HG03469 (cell line): ENCODE data around the gene PIGC.

Source experiments
- ATAC-seq: cut with Tn5 transposase; IDR thresholded peaks from one replicate; pipeline ENCODE4 v1.9.1; 2021; ENCODE audit warnings: mild to moderate bottlenecking, moderate library complexity, moderate number of reproducible peaks; ENCODE audit not compliant: unreplicated experiment

Gene PIGC

DNA sequence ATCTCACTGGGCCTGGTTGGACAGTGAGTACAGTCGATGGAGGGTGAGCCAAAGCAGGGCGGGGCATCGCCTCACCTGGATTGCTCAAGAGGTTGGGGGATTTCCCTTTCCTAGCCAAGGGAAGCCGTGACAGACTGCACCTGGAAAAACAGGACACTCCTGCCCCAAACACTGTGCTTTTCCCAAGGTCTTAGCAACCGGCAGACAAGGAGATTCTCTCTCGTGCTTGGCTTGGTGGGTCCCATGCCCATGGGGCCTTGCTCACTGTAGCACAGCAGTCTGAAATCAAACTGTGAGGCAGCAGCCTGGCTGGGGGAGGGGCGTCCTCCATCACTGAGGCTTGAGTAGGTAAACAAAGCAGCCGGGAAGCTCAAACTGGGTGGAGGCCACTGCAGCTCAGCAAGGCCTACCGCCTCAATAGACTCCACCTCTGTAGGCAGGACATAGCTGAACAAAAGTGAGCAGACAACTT is 12.1 kb downstream of the PIGC start:
- no peak for ATAC-seq

DNA sequence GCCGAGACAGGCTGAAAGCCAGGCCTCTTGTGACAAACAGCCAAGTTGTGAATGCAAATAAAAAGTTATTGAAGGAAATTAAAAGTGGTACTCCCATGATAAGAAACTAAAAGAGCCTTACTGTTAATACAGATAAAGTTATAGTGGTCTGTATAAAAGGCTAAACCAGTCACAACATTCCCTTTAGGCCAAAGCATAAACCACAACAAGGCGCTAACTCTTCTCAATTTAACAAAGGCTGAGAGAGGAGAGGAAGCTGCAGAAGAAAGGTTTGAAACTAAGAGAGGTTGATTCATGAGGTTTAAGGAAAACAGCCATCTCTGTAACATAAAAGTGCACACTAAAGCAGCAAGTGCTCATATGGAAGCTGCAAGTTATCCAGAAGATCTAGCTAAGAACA is 12.7 kb downstream of the PIGC start:
- no peak for ATAC-seq

DNA sequence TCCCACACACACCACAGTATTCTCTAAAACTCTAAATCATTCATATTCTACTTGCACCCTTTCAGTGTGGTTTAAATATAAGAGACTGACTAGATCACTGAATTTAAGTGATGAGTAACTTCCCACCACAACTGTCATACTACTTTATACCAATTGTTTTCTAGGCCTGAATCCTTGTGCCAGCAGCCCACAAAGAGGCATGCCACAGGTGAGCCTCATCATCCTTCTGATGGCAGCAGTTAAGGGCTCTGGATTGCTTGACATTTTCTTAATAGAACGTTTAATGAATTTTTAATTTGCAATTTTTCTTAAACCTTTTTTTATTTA is 13.8 kb downstream of the PIGC start:
- no peak for ATAC-seq

DNA sequence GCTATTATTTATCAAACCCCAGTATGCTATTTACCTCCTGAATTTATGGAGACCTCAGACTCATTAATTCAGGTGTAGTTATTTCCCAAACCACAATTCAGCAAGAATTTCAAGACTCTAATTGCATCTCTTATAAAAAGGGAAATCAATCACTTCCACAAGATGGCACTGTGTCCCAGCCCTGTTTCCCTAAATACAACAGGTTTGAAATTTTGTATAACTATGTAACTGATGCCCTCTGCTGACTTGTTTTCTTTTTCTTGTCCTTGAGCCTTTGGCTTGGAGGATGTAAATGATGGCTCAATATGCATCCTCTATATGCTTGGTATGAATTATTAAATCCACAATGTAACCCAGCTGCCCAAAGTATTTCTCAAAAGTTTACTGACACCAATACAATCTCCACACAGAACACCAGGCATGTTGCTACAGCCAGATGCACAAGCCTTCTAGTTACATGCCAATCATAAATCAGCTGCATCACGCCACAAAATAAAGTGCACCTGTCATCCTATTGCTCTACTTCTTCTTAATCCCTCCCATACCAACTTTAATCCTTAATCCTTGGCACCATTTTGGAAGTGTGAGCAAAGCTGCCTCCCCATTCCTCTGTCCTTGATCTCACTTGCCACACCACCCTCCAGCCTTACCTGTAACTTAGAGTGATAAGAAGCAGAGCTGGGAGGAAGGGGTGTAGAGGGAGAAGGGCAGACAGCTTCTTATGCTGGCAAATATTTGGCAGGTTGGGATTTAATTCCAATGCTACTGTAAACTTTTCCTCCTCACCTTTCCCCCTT is 14.3 kb downstream of the PIGC start:
- ATAC-seq: no peak

DNA sequence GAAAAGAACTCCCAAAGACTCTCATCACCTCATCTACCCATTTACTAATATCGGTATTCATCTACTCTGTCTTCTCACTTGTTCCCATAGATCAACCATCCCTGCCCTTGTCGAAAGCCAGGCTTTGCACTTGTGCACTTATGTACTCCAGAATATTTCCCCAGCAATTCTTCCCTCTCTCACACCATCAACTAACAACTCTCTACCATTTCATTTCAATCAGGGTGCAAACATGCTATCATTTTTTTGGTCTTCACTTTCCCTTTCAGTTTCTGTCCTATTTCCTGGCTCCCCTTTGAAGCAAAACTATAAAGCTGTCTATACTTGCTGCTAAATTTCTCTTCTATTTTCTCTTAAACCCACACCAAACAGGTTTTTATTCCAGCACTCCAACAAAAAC is 16.7 kb downstream of the PIGC start:
- ATAC-seq: no peak

DNA sequence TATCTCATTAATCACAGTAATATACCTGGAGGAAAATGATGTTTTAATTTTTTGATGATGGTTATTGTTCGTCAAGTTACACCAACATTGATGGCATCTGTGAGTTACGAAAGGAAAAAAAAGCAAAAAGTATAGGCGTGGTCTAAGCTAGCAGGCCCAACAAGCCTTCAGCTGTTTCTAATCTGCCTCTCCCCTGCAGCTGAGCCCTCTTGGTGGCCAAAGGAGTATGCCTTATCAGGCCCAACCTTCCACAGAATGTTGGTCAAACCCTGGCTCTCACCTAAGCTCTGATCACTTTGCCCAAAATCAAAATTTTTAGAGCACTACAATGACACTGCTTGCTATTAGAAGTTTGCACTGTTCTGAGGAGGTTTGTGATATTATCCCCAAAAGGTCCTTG is 18.5 kb downstream of the PIGC start:
- no peak for ATAC-seq

DNA sequence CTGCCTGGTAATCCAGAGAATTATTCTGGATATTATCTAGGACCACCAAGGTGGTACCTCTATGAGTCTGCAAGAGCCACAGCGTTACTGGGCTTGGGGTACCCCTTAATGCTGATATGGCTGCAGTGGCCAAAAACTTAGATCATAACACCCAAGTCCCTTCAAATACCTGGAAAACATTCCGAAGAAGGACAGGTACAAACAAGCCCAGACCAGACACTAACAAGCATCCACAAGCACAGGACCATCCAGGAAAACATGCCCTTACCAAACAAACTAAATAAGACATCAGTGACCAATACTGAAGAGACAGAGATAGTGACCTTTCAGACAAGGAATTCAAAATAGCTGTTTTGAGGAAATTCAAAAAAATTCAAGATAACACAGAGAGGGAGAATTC is 20.5 kb downstream of the PIGC start:
- ATAC-seq: no peak

DNA sequence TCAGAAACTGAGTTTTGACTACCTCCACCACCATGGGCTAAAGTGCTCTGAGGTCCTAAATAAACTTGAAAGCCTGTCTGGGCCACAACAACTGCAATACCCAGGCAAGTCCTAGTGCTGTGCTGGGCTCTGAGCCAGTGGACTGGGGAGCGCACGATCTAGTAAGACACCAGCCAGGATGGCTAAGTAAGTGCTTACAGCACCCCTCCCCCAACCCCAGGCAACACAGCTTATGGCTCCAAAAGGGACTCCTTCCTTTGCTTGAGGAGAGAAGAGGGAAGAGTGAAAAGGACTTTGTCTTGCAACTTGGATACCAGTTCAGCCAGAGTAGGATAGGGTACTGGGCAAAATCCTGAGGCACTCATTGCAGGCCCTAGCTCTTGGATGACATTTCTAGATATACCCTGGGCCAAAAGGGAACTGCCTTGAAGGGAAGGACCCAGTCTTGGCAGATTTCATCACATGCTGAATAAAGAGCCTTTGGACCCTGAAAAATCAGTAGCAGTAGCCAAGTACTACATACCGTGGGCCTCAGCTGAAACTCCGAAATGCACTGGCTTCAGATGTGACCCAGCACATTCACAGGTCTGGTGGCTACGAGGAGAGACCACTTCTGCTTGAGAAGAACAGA is 21.8 kb downstream of the PIGC start:
- no peak for ATAC-seq

DNA sequence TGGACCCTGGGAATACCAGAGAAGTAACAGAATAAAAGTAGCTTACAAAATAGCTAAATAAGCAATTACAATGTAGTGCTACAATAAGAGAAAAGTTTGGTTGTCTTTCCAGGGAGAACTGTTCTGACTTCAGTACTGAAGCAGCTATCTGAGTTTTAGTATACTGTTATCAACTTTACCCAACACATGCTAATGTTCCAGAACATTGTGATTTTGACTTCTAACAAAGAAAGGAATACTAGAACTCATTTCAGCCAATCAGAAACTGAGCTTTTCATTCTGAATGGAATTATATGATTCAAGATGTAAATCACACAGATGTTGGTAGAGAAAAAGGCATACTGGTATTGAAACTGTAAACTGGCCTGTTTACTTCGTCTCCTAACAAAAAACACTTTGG is 23.5 kb downstream of the PIGC start, which contains the start of gene C1orf105:
Gene C1orf105 (plus strand): TSS at position 301 of the 400 bp plus-strand sequence. CDS start 201 bp downstream, outside the sequence.
- ATAC-seq: no peak

DNA sequence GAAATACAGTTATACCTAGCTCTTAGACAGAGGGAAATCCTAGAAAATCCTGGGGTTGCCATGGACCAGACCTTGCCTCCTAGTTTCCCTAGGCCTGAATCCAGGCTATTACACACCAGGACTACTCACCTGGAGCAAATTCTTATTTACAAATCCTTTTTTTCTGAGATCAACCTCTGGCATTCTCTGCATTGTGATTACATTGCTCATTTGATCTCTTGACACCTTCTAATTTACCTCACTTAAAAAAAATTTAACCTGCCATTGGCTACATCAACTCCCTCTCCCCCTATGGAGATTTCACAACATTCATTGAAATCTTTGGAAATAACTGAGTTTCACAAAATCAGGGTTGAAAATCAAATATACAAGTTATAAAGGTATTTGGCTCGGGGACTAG is 26.3 kb downstream of the PIGC start:
- no peak for ATAC-seq

DNA sequence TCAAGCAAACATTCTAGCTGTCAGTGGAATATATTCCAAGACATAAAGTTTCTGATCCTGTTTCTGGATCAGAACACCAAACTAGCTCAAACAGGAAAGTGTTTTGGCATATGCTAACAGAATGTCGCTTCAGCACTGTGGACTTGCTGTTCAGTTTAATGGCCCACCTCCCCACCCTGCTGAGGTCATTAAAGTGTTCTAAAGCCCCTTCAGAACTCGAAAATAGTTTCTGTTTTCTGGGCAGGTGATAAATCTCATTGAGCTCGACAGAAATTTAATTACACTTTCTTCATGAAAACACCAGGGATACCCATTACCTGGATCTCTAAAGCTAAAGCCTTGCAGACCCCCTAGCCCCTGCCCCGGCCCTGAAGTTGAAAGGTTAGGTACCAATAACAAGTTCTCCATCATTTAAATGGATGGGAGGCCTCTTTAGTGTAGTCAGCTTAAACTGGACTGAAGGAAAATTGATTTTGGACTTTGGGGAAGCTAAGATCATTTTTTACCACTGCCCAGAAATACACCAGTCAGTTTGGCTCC is 27.3 kb downstream of the PIGC start:
- ATAC-seq: no peak

DNA sequence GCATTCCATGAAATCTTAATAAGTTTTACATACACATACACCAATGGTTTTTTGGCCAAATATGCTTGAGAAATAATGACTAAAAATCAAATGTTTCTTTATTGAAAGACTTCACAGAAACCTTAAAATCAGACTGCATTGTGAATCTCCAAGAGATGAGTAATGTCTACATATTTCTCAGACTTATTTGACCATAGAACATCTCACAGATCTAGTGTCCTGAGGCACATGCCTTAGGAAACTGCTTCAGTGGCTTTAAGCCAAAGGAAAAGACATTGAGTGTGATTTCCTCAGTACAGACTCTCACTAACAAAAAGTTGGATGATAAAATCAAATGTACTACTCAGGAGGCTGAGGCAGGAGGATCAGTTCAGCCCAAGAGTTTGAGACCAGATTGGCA is 29.5 kb downstream of the PIGC start:
- ATAC-seq: no peak

DNA sequence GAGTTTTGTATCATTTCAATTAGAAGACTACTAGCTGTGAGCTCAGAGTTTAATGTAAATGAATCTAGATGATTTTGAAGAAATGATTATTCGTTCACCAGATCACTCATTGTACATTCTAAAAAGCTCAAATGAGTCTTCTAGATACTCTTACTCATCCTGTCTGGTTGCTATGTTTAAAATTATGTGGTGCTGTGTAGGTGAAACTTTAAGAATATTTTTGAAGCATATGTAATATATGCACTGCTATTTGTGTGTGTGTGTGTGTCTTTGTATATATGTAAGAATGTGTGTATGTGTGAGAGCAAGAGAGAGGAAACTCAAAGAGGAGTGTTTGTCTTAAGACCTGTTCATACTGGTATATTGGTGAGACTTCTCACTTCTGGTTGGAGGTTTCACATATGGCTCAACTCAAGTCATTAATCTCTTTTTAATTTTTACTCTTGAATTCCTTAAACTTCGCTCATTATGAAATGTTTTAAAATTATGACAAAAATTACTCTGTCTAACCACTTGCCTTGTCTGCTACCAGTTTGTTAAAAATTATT is 32.0 kb downstream of the PIGC start:
- no peak for ATAC-seq

DNA sequence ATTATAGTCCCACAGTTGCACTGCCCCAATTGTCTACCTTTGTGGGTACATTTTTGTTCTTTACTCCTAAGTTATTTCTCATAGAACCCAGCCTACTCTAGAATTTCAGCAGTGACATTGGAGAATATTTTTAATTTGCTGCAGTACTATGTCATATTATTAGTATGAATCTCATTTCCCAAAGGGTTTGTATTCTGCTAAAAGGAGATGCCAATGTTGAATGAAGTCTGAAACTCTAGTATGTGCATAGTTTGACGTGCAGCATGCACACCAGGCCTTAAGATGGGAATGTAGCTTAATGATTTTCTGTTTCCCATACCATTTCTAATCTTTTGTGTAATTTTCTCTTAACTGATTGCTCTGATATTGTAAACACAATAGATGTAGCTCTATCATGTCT is 33.8 kb downstream of the PIGC start:
- no peak for ATAC-seq

DNA sequence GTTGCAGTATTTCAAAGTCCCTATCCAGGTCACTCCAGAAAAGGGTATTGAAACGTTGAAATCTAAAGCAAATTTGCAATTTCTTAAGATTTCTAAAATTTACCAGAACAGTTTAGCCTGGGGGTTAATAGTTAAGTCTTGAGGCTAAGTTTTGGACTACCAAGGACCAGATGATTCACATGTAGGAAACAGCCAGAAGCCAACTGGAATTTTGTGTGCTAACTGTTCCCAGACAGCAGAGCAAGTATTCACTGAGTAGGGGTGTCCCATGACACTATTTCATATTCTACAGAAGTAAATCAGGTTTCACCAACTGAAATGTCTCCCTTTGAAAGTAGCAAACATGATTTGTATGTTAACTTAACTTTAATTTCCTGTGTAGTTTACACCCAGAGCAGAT is 34.9 kb downstream of the PIGC start:
- no peak for ATAC-seq

DNA sequence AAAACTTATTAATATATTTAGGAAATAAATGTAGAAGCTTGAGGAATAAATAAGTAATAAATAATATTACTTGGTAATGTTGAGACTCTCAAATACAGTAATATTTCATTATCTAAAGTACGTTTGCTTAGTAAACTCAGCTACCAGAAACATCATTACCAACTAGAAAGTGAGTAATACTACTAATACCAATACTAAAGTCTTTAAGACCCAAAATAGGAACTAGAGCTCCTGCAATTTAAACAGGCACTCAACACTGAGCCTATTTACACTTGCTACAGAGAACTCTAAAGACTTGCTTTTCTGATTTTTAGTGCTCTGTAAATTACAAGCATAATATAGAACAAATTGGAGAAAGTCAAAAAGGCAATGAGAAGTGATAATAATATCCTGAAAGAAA is 36.9 kb downstream of the PIGC start:
- no peak for ATAC-seq

DNA sequence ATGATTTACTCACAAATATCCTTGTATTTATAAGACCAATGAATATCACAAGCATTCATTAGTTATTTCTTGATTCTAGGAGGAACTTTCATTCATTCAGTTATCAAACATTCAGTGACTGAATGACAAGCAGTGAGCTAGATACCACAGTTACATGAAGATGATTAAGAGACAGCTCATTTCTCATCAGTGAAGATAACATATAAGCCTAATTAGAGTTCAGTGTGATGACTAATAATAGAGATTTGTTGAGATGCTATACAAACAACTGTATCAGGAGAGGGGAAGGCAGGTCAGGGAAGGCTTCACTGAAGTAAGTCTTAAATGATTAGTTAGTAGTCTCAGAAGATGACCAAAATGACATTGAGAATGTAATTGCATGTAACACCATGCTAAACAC is 38.0 kb downstream of the PIGC start:
- no peak for ATAC-seq

DNA sequence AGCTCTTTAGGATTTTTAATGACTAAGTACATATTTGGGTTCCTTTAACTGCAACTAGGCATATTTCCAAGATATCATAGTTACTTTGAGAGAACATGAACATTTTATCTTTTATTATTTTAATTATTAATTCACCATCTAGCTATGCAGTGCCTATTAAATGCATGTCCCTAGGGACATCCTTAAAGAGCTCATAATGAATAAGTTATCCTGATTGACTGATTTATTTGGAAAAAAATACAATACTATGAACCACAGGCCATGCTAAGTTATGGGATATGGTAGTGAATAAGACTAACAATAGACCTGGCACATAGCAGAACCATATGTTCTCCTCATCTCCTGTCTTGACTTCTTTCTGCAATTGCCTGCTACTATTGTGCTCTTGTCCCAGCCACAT is 39.7 kb downstream of the PIGC start:
- ATAC-seq: no peak

DNA sequence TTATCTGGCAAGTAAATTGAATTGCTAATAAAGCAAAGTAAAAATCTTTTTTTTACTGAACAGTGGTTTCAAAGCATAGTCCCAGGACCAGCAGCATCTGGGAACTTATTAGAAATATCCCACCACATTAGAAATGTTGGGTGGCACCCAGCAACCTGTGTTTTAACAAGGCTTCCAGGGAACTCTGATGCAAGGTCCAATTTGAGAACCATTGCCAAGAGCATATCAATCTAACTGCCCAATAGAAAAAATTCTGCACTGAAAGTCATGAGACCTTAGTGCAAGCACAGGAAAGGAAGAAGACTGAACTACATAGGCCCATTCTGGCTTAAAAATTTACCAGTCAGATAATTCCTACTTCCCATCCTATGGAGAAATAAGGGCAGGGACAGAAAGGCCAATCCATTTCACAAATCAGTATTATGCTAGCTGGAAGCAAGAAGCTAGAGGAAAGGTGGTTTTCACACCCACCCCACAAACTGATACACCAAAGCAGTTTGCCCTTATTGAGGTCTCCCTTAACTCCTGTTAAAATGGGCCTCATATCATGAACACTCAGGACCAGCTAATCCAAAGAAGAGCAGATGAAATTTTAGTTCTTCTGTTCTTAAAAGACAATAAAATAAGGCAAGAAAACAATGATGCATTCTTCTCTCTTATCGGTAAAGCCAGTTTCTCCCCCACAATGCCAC is 40.8 kb downstream of the PIGC start:
- ATAC-seq: no peak

DNA sequence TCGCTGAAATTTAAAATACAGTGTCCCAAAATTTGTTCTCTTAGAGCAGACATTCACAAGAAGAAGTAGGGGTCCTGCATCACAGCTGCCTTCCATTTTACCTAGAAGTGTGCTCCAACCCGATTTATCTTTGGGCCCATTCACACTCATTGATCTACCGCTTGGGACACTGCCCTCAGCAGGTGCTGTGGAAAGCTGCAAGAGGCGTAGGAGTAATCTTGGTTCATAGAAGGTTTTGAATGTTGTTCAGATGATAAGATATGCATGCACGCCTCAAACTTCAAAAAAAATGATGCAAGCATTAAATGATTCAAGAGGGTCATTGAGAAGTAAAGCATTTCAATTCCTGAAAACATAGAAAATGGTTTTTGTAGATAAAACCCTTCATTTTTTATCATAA is 42.0 kb downstream of the PIGC start:
- ATAC-seq: no peak

DNA sequence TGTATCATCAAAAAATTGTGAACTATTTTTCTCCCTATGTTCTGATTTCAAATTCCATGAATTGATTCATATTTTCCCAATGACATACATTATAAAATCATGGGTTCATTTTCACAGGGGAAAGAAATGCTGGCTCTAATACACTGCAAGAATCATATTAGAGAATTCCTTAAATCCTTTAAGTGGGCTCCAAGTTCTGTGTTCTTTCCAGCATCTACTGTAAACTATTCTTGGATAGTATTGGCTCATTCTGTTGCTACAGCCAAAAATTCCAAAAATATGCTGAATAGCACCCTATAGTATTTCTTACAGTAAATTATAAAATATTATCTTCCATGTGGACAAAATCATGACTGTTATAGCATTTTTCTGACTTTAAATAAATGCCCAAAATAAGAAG is 42.4 kb downstream of the PIGC start:
- ATAC-seq: no peak

DNA sequence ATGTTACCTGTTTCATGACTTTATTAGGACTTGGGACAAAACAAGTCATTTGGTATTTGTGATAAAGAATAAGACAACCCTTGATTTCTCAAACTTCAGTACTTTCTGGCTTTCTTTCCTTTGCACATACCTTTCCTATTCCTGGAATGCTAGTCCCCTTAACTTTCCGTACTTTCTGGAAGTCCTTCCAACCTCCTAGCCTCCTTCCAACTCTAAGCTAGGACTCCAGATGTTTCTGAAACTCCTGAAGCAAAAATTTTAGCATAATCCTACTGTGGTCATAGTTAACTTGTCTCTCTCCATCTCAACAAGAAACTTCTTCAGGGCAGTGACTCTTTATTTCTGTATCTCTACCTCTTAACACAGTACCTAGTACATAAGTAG is 43.2 kb downstream of the PIGC start:
- ATAC-seq: no peak
